ENCODE data around the gene ARHGAP29.
A peak's percentile ranks its signal among the peaks of the same experiment; 100 is the strongest.

ARHGAP29 gene

DNA sequence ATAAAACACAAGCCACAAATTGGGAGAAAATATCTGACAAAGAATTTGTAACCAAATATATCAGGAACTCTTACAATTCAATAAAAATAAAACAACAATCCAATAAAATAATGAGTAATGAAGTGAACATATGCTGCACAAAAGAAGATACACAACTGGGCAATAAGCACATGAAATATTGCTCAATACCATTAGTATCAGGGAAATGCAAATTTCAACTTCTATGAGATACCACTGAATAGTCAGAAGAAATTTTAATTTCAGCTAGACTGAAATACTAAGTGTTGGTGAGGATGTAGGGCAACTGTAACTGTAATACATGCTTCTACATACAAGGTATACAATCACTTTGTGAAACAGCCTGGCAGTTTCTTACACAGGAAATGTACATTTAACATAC lies 7.4 kb upstream of the ARHGAP29 start:
- no peak overlapping the region for H3K4me3 ChIP-seq
- no peak for DNase-seq (ENCODE audit: low spot score)
- no peak overlapping the region for H3K27ac ChIP-seq
- TF ChIP-seq, protein P1, sequence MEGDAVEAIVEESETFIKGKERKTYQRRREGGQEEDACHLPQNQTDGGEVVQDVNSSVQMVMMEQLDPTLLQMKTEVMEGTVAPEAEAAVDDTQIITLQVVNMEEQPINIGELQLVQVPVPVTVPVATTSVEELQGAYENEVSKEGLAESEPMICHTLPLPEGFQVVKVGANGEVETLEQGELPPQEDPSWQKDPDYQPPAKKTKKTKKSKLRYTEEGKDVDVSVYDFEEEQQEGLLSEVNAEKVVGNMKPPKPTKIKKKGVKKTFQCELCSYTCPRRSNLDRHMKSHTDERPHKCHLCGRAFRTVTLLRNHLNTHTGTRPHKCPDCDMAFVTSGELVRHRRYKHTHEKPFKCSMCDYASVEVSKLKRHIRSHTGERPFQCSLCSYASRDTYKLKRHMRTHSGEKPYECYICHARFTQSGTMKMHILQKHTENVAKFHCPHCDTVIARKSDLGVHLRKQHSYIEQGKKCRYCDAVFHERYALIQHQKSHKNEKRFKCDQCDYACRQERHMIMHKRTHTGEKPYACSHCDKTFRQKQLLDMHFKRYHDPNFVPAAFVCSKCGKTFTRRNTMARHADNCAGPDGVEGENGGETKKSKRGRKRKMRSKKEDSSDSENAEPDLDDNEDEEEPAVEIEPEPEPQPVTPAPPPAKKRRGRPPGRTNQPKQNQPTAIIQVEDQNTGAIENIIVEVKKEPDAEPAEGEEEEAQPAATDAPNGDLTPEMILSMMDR (IDR thresholded peaks at IDR 0.05), result no peak

DNA sequence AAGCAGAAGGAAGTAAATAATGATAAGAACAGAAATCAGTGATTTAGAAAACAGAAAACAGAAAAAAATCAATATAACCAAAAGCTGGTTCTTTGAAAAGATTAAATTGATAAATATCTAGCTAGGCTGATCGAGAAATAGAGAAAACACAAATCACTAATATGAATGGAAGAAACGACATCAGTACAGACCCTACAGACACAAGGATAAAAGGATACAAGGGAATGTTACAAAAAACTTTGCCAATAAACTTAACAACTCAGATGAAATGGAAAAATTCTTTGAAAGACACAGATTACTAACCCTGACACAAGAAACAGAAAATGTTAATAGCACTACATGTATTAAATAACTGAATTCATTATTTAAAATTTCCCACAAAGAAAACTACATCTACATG lies 6.3 kb upstream of the ARHGAP29 start:
- Histone ChIP-seq H3K27ac (no peak overlapping the region), H3K4me3 (no peak overlapping the region)
- no peak for DNase-seq (ENCODE audit: low spot score)
- TF ChIP-seq, protein P1 (IDR thresholded peaks at IDR 0.05), result no peak

DNA sequence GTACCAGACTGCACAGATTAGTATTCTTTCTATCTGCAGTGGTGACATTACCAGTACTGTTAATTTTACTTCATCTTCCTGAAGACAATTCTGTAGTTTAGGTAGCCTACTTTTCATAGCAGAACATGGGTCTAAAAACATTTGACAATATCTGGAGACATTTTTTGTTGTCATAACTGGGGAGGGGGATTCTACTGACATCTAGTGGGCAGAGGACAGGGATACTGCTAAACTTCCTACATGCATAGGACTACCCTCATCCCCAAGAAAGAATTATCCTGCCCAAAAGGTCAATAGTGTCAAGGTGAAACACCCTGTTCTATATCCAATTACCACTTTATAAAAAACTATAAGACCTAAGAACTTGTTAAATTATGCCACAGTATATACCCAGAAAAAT lies 3.4 kb upstream of the ARHGAP29 start:
- Histone ChIP-seq H3K4me3 (no peak overlapping the region), H3K27ac (no peak overlapping the region)
- DNase-seq (ENCODE audit: low spot score), result no peak
- TF ChIP-seq, protein P1 (IDR thresholded peaks at IDR 0.05), result no peak

DNA sequence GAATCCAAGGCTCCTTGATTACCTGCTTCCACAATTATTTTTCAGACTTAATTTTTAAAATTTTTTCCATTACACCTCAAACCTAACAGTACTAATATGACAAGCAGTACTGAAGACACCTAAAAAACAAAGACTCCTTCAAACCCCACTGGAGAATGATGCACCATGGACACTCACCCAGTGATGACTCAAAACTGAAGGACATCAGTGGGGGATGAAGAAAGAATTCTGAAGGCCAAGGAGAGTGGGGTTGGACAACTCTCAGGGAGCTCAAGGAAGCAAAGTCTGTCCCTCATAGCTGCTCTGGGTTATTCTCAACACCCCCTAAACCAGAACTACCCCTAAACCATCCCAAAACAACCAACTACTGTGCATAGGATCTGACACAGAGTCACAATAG lies 2.4 kb upstream of the ARHGAP29 start:
- Histone ChIP-seq H3K4me3 (no peak overlapping the region), H3K27ac (no peak overlapping the region)
- DNase-seq (ENCODE audit: low spot score), result no peak
- TF ChIP-seq, protein P1 (IDR thresholded peaks at IDR 0.05), result no peak

DNA sequence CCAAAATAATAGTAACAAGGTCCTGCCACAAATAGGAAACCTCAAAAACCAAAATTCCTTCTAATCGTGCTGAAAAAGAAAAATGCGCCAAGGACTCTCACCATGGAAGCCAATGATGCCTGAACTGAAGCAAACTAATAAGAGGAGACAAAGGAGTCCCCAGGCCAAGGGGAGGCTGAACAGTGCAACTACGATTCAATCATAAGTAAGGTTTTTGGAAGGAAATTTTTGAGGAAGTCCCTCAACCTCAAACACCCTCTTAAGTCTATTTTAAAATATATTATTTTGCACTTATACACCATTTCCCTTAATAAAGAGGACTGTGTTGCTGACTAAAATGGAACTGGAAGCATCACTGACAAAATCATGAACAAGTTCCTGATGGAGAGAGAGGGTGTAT lies 1.7 kb upstream of the ARHGAP29 start:
- Histone ChIP-seq H3K27ac (no peak overlapping the region), H3K4me3 (no peak overlapping the region)
- TF ChIP-seq, protein P1 (IDR thresholded peaks at IDR 0.05), result no peak
- no peak for DNase-seq (ENCODE audit: low spot score)

DNA sequence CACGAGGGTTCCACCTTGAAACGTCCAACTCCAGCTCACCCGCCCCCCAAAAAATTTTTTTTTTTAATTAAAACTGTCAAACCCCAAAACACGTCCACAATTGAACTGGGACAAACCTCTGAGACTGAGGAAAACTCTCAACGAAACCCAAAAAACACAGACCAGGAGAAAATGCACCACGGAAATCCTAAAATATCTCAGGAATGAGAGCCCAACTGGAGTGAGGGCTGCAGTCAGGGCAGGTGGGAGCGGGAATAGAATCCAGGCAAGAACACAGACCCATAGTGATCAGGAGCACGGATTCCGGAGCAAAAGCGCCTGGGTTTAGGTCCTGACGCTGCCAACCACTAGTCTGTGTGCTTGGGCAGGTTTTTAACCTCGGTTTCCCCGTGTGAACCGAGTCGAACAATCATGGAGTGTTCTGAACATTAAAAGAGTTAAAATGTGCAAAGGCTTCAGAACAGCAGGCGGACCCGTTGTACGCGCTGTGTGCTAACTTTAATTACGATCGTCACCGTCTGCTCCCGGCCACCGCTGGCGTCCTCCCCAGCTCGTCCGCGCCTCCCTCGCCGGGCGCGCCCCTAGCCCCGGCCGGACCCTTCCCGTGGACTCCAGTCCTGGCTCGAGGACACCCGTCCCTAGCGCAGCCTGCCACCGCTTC lies 624 bp downstream of the ARHGAP29 start:
- DNase-seq (ENCODE audit: low spot score), result no peak
- H3K27ac ChIP-seq, result peak overlapping the region; percentile 86 to 97
- TF ChIP-seq, protein P1 (IDR thresholded peaks at IDR 0.05), result no peak
- peak overlapping the region; percentile 99 for H3K4me3 ChIP-seq

DNA sequence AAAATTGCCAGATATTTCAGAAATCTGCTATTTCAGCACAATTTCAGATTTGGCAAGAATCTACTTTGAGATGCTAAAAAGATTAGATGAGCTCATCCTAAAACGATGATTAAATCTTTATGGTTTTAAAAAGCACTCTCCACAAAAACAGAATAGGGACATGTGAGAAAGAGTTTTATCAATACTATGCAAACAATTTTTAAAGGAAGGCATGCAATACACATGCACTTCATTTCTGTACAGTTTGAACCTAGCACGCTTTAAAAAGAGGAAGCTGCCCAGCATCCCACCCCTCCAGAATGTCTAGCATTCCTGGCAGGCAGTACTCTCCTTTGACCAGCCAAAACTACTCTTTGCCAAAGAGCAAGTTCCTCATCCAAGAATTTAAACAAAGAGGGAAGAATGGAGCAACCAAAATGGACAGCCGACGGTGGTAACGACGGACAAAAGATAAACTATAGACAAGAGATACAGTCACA lies 1.3 kb downstream of the ARHGAP29 start:
- Histone ChIP-seq H3K27ac (peak overlapping the region; percentile 86 to 97), H3K4me3 (peak overlapping the region; percentile 99)
- TF ChIP-seq, protein P1 (IDR thresholded peaks at IDR 0.05), result no peak
- no peak for DNase-seq (ENCODE audit: low spot score)
